CD4-positive, alpha-beta T cell treated with Interleukin-2 at 100 ng/mL for 4 hours (primary cell): ENCODE data around the gene KLHL2.
"Not testable (repeated sequence)": the region's sequence is repeated elsewhere in the genome, so short reads cannot be mapped to it uniquely, and the experiment has no call there.

Experiments
- DNase-seq: peaks from one replicate; pipeline ENCODE4 v3.0.0-alpha.2; 2020; ENCODE audit warnings: low spot score

The KLHL2 gene

GRCh38 chr4:165330666-165331065 lies 123.3 kb downstream of the KLHL2 start:
- DNase-seq = no peak

- no peak for DNase-seq
Measured at GRCh38 chr4:165331359-165331758, 124.0 kb downstream of the KLHL2 start.

GRCh38 chr4:165331823-165332222 lies 124.5 kb downstream of the KLHL2 start:
- no peak for DNase-seq

- DNase-seq = no peak
Measured at GRCh38 chr4:165332502-165332901, 125.1 kb downstream of the KLHL2 start.

GRCh38 chr4:165335163-165335703 lies 127.9 kb downstream of the KLHL2 start:
- no peak for DNase-seq

GRCh38 chr4:165336743-165337142 lies 129.4 kb downstream of the KLHL2 start:
- no peak for DNase-seq

- DNase-seq = not testable (repeated sequence)
Measured at GRCh38 chr4:165342340-165342739, 135.0 kb downstream of the KLHL2 start.

GRCh38 chr4:165343353-165344191 lies 136.2 kb downstream of the KLHL2 start:
- peak; percentile 12 for DNase-seq

GRCh38 chr4:165345666-165346417 lies 138.5 kb downstream of the KLHL2 start:
- DNase-seq = no peak

GRCh38 chr4:165347647-165348569 lies 140.5 kb downstream of the KLHL2 start:
- no peak for DNase-seq

- DNase-seq = no peak
Measured at GRCh38 chr4:165351359-165352130, 144.2 kb downstream of the KLHL2 start.

- DNase-seq = no peak
Measured at GRCh38 chr4:165355900-165356300, 148.5 kb downstream of the KLHL2 start.

GRCh38 chr4:165359506-165359905 lies 152.1 kb downstream of the KLHL2 start:
- no peak for DNase-seq

- no peak for DNase-seq
Measured at GRCh38 chr4:165360041-165360695, 152.8 kb downstream of the KLHL2 start.

GRCh38 chr4:165360985-165361670 lies 153.8 kb downstream of the KLHL2 start:
- no peak for DNase-seq

- no peak for DNase-seq
Measured at GRCh38 chr4:165361810-165362209, 154.4 kb downstream of the KLHL2 start.

- DNase-seq = no peak
Measured at GRCh38 chr4:165364452-165365080, 157.2 kb downstream of the KLHL2 start.

GRCh38 chr4:165367040-165367439 lies 159.7 kb downstream of the KLHL2 start:
- DNase-seq = no peak

GRCh38 chr4:165368114-165368513 lies 160.8 kb downstream of the KLHL2 start:
- DNase-seq = no peak
